ENCODE results near the gene NUDT1. TPM values are rescaled to one million over a fixed set of nuclear protein-coding genes. Genes with fewer than 3 reads are reported as not detected.
A peak's percentile ranks its signal among the peaks of the same experiment; 100 is the strongest.

NUDT1 gene
- total RNA-seq, 6 donors from 2014 or later, result 6.3 to 23.2 (median 13.9) TPM

DNA sequence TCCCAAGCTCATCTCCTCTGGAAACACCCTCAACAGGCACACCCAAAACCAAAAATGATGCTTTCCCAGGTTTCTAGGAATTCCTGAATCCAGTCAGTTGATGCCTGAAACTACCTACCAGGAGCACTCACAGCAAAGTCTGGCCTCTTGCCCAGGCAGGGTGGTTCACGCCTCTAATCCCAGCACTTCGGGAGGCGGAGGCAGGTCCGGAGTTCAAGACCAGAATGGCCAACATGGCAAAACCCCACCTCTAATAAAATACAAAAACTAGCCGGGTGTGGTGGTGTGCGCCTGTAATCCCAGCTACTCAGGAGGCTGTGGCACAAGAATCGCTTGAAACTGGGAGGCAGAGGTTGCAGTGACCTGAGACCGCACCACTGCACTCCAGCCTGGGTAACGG, 11.1 kb upstream of the NUDT1 start:
- TF ChIP-seq EP300 (IDR thresholded peaks at IDR 0.05) (no peak), CTCF (IDR thresholded peaks at IDR 0.05) (no peak), POLR2AphosphoS5 (IDR thresholded peaks at IDR 0.05) (no peak), POLR2A (IDR thresholded peaks at IDR 0.05) (no peak)
- ATAC-seq (ENCODE audit: low FRiP score in 2 of 2), result no peak
- 94 to 95% methylated on average over 9 of the region's 9 CpGs for WGBS, 2 donors
- Histone ChIP-seq H3K4me1 (peaks cover 20 to 33% (median 26%) of the 10 kb centered on the region in 4 donors), H3K27me3 (no peaks in the 10 kb centered on the region), H3K9me3 (no peaks in the 10 kb centered on the region), H3K27ac (no peak overlapping the region), H3K36me3 (peaks cover 0 to 38% (median 24%) of the 10 kb centered on the region in 4 donors), H3K4me3 (no peak overlapping the region)
- no peak for DNase-seq

DNA sequence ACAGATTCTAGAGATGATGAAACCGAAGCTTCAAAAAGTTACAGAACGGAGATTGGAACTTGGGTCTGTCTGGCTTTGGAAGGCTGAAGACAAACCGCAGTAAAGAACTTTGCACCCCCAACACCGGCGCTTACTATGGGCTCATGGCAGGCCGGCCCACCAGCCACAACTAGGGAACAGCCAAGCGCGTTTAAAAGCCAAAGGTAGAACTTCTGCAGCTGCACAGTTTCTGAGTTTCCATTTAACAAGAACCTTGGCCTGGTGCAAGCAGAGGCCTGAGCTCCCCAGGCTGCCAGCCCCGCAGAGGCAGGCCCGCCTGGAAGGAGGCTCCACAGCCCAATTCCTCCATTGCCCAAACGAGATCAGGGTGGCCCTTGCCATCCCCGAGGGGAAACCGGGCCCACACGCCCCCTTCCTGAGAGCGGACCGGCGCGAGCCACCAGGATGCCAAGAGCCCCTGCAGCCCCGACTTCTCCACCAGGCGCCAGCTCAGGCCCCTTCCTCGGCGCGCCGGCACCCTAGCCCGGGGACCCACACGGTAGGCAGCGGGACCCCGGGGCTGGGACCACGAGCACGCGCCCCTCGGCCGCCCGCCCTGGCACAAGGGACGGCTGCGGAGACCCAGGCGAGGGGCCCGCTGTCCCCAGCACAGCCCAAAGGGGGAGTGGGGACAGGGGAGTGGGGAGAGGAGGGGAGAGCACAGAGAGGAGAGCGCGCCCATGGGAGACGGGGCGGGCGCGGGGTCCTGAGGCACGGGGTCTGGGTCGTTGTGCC, 9.8 kb upstream of the NUDT1 start:
- peaks cover 20 to 29% (median 25%) of the 10 kb centered on the region in 4 donors for H3K4me1 ChIP-seq
- ATAC-seq (ENCODE audit: low FRiP score in 2 of 2) (peak; percentile 35 to 67), DNase-seq (peak in 1 of 2 donors; percentile 89)
- no peaks in the 10 kb centered on the region for H3K9me3 ChIP-seq
- peaks cover 0 to 29% (median 19%) of the 10 kb centered on the region in 4 donors for H3K36me3 ChIP-seq
- H3K4me3 ChIP-seq, result peak overlapping the region; percentile 57 to 98 (median 94)
- H3K27ac ChIP-seq, result peak overlapping the region; percentile 75 to 88 (median 82)
- 4 to 9% methylated on average over 5 to 11 of the region's 46 CpGs for WGBS, 2 donors
- no peaks in the 10 kb centered on the region for H3K27me3 ChIP-seq
- TF ChIP-seq POLR2A (IDR thresholded peaks at IDR 0.05) (no peak), EP300 (IDR thresholded peaks at IDR 0.05) (no peak), CTCF (IDR thresholded peaks at IDR 0.05) (peak in 1 of 6 experiments; percentile 28), POLR2AphosphoS5 (IDR thresholded peaks at IDR 0.05) (no peak)

DNA sequence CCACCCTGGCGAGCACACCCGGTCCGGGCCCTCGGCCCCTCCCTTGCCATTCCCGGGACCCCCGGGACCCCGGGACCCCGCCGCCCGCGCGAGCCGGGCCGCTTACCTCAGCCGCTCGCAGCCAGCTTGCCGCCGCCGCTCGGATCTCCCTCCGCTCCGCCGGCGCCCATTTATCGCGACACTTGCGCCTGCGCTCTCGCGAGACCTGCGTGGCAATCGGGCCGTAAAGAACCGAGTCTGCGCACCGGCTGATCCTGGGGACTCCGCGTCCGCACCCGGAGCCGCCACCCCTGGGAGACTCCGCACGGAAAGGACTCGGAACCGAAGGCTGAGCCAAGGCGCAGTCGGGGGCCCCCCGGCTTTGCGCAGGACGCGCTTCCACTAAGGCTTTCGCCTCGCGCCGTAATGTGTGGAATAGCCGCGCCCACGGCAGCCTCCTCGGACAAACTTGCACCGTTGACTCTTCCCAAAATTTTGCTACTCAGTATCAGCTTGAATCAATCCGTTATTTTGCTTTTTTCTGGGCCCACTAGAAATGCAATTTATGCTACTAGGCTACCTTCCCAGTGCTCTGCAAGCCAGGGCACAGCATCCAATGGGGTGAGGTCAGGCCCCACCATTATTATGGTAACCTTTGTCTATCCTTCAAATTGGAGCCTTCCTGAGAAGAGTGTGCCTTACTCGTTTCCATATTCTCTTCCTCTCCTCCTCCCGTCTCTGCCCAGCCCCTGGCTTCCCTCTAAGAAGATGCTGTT, 9.1 kb upstream of the NUDT1 start, which contains the start of gene MAD1L1:
MAD1L1 (minus strand) TSS at position 180 of the 755 bp plus-strand sequence. CDS start 2,812 bp downstream, outside the sequence.
- H3K27ac ChIP-seq, result peak within 1 kb of the TSS; percentile 75 to 88 (median 82)
- ATAC-seq (ENCODE audit: low FRiP score in 2 of 2) (peak; percentile 84 to 96), DNase-seq (peak; percentile 86 to 98)
- no peak for TF ChIP-seq EP300 (IDR thresholded peaks at IDR 0.05)
- peak in 2 of 4 donors; percentile 16 to 65 for TF ChIP-seq POLR2A (IDR thresholded peaks at IDR 0.05)
- peak; percentile 4 to 41 for TF ChIP-seq POLR2AphosphoS5 (IDR thresholded peaks at IDR 0.05)
- peak in 1 of 6 experiments; percentile 13 for TF ChIP-seq CTCF (IDR thresholded peaks at IDR 0.05)
- H3K4me3 ChIP-seq, result peak within 1 kb of the TSS; percentile 57 to 98 (median 94)
- H3K9me3 ChIP-seq, result no peaks in the 10 kb centered on the region
- H3K27me3 ChIP-seq, result no peaks in the 10 kb centered on the region
- WGBS, 2 donors, result 0 to 1% methylated on average over 17 to 45 of the region's 63 CpGs
- peaks cover 0 to 34% (median 17%) of the 10 kb centered on the region in 4 donors for H3K36me3 ChIP-seq
- peaks cover 20 to 35% (median 28%) of the 10 kb centered on the region in 4 donors for H3K4me1 ChIP-seq

GRCh38 chr7:2233926-2234325, 8.1 kb upstream of the NUDT1 start:
- H3K4me3 ChIP-seq, result no peak overlapping the region
- TF ChIP-seq CTCF (IDR thresholded peaks at IDR 0.05), result no peak
- ATAC-seq (ENCODE audit: low FRiP score in 2 of 2) (no peak), DNase-seq (no peak)
- 79 to 86% methylated on average over 3 of the region's 3 CpGs for WGBS, 2 donors
- H3K27me3 ChIP-seq, result no peaks in the 10 kb centered on the region
- H3K36me3 ChIP-seq, result peaks cover 0 to 40% (median 23%) of the 10 kb centered on the region in 4 donors
- no peaks in the 10 kb centered on the region for H3K9me3 ChIP-seq
- H3K4me1 ChIP-seq, result peaks cover 20 to 39% (median 29%) of the 10 kb centered on the region in 4 donors
- H3K27ac ChIP-seq, result no peak overlapping the region

Data from upper lobe of left lung (tissue), 6 donors.